ENCODE results near the gene EVC. TPM values are rescaled to one million over a fixed set of nuclear protein-coding genes. Genes with fewer than 3 reads are reported as not detected.

Gene EVC
- total and polyA plus RNA-seq, 2 of the 8 experiments (the other 6 are each of a cell fraction or from before 2014, with no cell fraction given) = 2.6 to 9.8 TPM

DNA sequence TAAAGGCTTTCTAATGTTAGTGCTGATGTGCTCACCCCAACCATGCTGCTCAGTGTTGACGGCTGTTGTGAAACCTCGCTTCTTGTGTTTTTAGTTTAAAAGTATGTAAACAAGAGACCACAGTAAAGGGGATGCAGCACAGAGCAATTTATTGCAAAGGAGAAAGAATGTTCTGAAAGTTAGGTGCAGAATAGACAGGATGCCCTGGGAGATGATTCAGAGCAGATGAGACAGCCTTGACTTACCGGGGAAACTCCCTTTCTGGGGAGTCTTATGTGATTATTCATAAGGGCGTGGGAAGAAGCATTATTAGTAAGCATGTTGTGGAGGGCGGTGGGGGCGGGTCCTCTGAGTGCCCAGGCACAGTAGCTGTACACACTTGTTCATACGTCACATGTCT is 47.7 kb downstream of the EVC start (continued):
- TF ChIP-seq, protein P1, sequence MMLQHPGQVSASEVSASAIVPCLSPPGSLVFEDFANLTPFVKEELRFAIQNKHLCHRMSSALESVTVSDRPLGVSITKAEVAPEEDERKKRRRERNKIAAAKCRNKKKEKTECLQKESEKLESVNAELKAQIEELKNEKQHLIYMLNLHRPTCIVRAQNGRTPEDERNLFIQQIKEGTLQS (IDR thresholded peaks at IDR 0.05; ENCODE audit: insufficient read depth, low read depth, low read length) = no peak
- TF ChIP-seq, protein P2, sequence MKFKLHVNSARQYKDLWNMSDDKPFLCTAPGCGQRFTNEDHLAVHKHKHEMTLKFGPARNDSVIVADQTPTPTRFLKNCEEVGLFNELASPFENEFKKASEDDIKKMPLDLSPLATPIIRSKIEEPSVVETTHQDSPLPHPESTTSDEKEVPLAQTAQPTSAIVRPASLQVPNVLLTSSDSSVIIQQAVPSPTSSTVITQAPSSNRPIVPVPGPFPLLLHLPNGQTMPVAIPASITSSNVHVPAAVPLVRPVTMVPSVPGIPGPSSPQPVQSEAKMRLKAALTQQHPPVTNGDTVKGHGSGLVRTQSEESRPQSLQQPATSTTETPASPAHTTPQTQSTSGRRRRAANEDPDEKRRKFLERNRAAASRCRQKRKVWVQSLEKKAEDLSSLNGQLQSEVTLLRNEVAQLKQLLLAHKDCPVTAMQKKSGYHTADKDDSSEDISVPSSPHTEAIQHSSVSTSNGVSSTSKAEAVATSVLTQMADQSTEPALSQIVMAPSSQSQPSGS (IDR thresholded peaks at IDR 0.05; ENCODE audit: low read length) = no peak
- TF ChIP-seq FOSL1 (IDR thresholded peaks at IDR 0.05; ENCODE audit: insufficient read depth, low read depth, low read length) (no peak), EP300 (IDR thresholded peaks at IDR 0.05; ENCODE audit: borderline replicate concordance in 1 of 2, low read depth in 2 of 2, low read length in 2 of 2) (no peak), RFX5 (IDR thresholded peaks at IDR 0.05; ENCODE audit: borderline replicate concordance, low read depth, low read length) (no peak)

Measured in H1 (cell line).